Retinal pigment epithelial cell (primary cell): Measurements from ENCODE around the gene VPS26B.

Experiments
- DNase-seq: peaks from one replicate; pipeline ENCODE4 v3.0.0-alpha.2; 2010; ENCODE audit warnings: low read depth
- H3K4me3 ChIP-seq: 2 replicates; pipeline ENCODE4 v1.5.1; 2011; ENCODE audit warnings: mild to moderate bottlenecking, low read length, control low read depth, moderate library complexity
- TF ChIP-seq, protein P1 (sequence below): conservative IDR thresholded peaks from 2 replicates; pipeline ENCODE4 v1.5.1; 2011; ENCODE audit warnings: low read depth, low read length, control low read depth, inconsistent platforms

VPS26B gene

GRCh38 chr11:134258577-134258976 is 34.1 kb downstream of the VPS26B start:
- no peak overlapping the region for H3K4me3 ChIP-seq
- TF ChIP-seq, protein P1, sequence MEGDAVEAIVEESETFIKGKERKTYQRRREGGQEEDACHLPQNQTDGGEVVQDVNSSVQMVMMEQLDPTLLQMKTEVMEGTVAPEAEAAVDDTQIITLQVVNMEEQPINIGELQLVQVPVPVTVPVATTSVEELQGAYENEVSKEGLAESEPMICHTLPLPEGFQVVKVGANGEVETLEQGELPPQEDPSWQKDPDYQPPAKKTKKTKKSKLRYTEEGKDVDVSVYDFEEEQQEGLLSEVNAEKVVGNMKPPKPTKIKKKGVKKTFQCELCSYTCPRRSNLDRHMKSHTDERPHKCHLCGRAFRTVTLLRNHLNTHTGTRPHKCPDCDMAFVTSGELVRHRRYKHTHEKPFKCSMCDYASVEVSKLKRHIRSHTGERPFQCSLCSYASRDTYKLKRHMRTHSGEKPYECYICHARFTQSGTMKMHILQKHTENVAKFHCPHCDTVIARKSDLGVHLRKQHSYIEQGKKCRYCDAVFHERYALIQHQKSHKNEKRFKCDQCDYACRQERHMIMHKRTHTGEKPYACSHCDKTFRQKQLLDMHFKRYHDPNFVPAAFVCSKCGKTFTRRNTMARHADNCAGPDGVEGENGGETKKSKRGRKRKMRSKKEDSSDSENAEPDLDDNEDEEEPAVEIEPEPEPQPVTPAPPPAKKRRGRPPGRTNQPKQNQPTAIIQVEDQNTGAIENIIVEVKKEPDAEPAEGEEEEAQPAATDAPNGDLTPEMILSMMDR: no peak
- DNase-seq: no peak

GRCh38 chr11:134260503-134260902 is 36.0 kb downstream of the VPS26B start:
- DNase-seq: no peak
- TF ChIP-seq, protein P1: no peak
- H3K4me3 ChIP-seq: no peak overlapping the region

DNA sequence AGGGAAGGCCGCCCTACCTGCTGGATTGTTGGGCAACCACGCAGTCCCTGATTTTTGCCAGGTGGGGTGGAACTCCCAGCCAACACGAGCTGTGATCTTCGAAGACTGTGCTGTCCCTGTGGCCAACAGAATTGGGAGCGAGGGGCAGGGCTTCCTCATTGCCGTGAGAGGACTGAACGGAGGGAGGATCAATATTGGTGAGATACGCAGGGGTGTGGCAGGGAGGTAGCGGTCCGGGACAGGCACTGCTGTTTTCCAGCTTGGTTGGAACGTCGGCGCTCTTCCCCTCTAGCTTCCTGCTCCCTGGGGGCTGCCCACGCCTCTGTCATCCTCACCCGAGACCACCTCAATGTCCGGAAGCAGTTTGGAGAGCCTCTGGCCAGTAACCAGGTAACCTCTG is 36.5 kb downstream of the VPS26B start:
- no peak for DNase-seq
- no peak overlapping the region for H3K4me3 ChIP-seq
- TF ChIP-seq, protein P1: no peak

GRCh38 chr11:134261626-134262488 is 37.4 kb downstream of the VPS26B start:
- H3K4me3 ChIP-seq: no peak overlapping the region
- TF ChIP-seq, protein P1: peak; percentile 75
- DNase-seq: no peak

DNA sequence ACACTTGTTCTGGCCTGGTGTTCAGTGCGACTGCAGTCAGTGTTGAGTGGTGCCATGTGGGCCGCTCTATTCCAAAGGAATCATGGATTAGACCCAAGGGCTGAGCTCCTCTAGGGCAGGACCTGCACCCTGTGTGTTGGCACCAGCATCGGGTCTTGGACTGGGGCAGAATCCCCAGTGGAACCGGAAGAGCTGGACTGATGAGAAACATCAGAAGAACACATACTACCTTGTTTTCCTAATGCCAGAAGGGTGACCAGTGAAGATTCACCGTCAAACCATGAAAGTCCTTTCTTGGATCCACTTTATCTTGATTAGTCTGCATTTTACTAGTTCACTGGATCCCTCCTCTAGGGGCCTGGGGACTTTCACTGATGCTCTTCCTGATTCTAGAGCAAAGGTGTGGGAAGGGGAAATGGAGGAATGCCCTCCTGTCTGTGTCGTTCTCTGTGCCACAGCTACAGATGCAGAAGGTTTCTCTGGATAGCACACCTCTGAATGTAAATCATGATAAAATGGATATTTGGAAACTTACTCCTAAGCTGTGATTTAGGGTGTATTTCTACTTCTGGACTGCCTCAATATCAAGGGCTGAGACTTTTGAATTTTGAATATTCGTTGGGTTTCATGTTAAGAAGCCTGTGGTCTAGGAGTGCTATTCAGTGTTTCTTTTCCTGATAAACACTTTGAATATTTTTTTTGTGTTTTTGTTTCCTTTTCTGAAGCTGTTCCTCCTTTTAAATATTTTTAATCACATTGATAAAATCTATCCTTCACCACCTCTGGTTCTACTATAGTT is 40.7 kb downstream of the VPS26B start:
- DNase-seq: no peak
- no peak overlapping the region for H3K4me3 ChIP-seq
- TF ChIP-seq, protein P1: no peak

DNA sequence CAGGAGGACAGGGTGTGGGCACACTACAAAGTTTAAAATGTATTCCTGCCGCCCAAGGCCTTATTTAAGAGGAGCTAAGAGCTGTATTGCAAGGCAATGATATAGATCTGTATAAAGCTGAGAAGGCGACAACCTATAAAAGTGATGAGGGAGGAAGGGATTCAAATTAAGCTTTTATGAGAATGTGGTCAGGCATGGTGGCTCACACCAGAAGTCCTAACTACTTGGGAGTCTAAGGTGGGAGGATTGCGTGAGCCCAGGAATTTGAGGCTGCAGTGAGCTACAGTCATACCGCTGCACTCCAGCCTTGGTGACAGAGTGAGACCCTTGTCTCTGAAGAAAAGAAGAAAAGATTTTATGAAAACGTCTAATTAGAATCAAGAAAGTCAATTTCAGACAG is 42.0 kb downstream of the VPS26B start:
- no peak for DNase-seq
- TF ChIP-seq, protein P1: no peak
- no peak overlapping the region for H3K4me3 ChIP-seq
